Measurements from ENCODE around the gene WNT5B. TPM values are rescaled to one million over a fixed set of nuclear protein-coding genes. Genes with fewer than 3 reads are reported as not detected.

WNT5B gene
- total RNA-seq, 1 donor, result 78.2 TPM

DNA sequence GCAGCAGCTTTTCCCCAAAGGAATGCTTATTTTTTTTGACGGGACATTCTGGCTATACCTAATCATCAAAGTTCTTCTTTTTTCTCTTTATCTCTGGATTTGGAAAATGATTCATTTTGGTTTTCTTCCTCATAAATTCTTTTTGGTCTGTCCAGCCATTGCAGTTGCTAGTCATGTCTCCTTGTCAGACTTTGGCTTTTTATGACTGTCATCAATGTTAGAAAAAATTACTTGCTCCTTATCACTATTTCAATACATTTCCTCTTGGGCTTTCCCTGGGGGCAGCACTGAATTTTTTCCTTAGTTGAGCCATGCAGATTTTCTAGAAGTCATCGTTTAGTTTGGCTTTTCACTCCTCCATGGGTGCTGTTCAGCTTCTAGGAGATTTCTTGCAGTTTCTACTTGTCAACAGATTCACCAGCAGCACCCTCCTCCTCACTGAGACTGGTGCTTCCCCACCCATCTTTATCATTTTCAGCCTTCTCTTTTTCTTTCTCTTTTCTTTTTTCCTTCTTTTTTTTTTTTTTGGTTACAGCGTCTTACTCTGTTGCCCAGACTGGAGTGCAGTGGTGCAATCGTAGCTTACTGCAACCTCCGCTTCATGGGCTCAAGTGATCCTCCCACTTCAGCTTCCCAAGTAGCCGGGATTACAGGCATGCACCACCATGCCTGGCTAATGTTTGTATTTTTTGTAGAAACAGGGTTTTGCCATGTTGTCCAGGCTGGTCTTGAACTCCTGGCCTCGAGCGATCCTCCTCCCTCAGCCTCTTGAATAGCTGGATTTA is 67.0 kb downstream of the WNT5B start:
- DNase-seq (ENCODE audit: low read depth), result no peak
- TF ChIP-seq, protein P1, sequence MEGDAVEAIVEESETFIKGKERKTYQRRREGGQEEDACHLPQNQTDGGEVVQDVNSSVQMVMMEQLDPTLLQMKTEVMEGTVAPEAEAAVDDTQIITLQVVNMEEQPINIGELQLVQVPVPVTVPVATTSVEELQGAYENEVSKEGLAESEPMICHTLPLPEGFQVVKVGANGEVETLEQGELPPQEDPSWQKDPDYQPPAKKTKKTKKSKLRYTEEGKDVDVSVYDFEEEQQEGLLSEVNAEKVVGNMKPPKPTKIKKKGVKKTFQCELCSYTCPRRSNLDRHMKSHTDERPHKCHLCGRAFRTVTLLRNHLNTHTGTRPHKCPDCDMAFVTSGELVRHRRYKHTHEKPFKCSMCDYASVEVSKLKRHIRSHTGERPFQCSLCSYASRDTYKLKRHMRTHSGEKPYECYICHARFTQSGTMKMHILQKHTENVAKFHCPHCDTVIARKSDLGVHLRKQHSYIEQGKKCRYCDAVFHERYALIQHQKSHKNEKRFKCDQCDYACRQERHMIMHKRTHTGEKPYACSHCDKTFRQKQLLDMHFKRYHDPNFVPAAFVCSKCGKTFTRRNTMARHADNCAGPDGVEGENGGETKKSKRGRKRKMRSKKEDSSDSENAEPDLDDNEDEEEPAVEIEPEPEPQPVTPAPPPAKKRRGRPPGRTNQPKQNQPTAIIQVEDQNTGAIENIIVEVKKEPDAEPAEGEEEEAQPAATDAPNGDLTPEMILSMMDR (IDR thresholded peaks at IDR 0.05; ENCODE audit: insufficient read depth, low read depth, low read length), result no peak
- no peak overlapping the region for H3K4me3 ChIP-seq (ENCODE audit: low read depth, low read length)

DNA sequence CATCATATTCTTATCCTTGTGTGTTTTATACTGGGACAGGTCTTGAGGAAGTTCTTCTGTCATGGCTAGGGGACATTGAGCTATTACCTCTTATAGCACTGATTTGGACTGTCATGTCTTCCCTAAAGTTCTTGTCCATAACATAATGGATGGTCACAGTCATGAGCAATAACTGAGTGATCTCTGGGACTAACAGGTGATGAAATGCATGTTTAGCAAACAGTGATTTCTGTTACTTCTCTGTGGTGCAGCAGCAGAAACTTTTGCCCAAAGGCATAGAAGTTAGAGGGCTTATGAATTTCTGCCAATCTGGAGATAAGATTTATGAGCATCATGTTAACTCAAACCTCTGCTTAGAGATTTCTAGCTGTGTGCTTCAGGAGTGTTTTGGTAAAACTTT is 67.8 kb downstream of the WNT5B start:
- TF ChIP-seq, protein P1 (IDR thresholded peaks at IDR 0.05; ENCODE audit: insufficient read depth, low read depth, low read length), result no peak
- peak; percentile 25 for DNase-seq (ENCODE audit: low read depth)
- no peak overlapping the region for H3K4me3 ChIP-seq (ENCODE audit: low read depth, low read length)

Small RNA genes lying within 50 kb of the gene (small RNA-seq; reads per million reads assigned to genes)
- gene MIR3649, result not detected

Other genes with a start within 250 kb of the WNT5B start
- 7.4 and 9.5 TPM in 2 replicates for gene FBXL14, start 34.6 kb upstream of the WNT5B start, total RNA-seq
- gene ADIPOR2, start 61.8 kb downstream of the WNT5B start, total RNA-seq, result 34.1 and 48.8 TPM in 2 replicates
- gene LRTM2, start 191.3 kb downstream of the WNT5B start, total RNA-seq, result not detected in 2 replicates